H9 (cell line): ENCODE data around the gene COASY. TPM values are rescaled to one million over a fixed set of nuclear protein-coding genes. Genes with fewer than 3 reads are reported as not detected.

Experiments used
- DNase-seq: peaks from one replicate; pipeline ENCODE4 v3.0.0-alpha.2; 2017
- H2AFZ ChIP-seq: one replicate; pipeline ENCODE4 v1.6.1; 2013; ENCODE audit warnings: mild to moderate bottlenecking, low read length, control low read depth, moderate library complexity
- H2AK5ac ChIP-seq: 2 replicates; pipeline ENCODE4 v1.6.1; 2013; ENCODE audit warnings: low read length, control low read depth, mixed read lengths; ENCODE audit not compliant: insufficient read length
- H2BK120ac ChIP-seq: one replicate; pipeline ENCODE4 v1.6.1; 2013; ENCODE audit warnings: low read depth, mild to moderate bottlenecking, low read length, control low read depth, inconsistent platforms; ENCODE audit not compliant: poor library complexity, severe bottlenecking
- H2BK12ac ChIP-seq: 2 replicates; pipeline ENCODE4 v1.6.1; 2013; ENCODE audit warnings: low read length, control low read depth, mixed read lengths, low read depth; ENCODE audit not compliant: insufficient read length
- H2BK15ac ChIP-seq: 2 replicates; pipeline ENCODE4 v1.6.1; 2013; ENCODE audit warnings: low read depth, low read length, control low read depth
- H2BK20ac ChIP-seq: one replicate; pipeline ENCODE4 v1.6.1; 2013; ENCODE audit warnings: low read depth, mild to moderate bottlenecking, low read length, control low read depth, inconsistent platforms; ENCODE audit not compliant: poor library complexity, severe bottlenecking
- H2BK5ac ChIP-seq: 2 replicates; pipeline ENCODE4 v1.6.1; 2013; ENCODE audit warnings: low read length, control low read depth, mixed read lengths; ENCODE audit not compliant: insufficient read length
- H3K14ac ChIP-seq: 2 replicates; pipeline ENCODE4 v1.6.1; 2013; ENCODE audit warnings: low read length, control low read depth; ENCODE audit not compliant: insufficient read depth
- H3K18ac ChIP-seq: 2 replicates; pipeline ENCODE4 v1.6.1; 2013; ENCODE audit warnings: low read depth, mild to moderate bottlenecking, mixed read lengths, low read length, control low read depth; ENCODE audit not compliant: insufficient read length
- H3K23ac ChIP-seq: 2 replicates; pipeline ENCODE4 v1.6.1; 2013; ENCODE audit warnings: low read length, control low read depth, mixed read lengths, low read depth; ENCODE audit not compliant: insufficient read length
- H3K23me2 ChIP-seq: 2 replicates; pipeline ENCODE4 v1.6.1; 2013; ENCODE audit warnings: low read depth, mild to moderate bottlenecking, mixed read lengths, low read length, control low read depth; ENCODE audit not compliant: insufficient read length, poor library complexity, severe bottlenecking
- H3K27ac ChIP-seq: 2 replicates; pipeline ENCODE4 v1.5.1; 2013; ENCODE audit warnings: low read length, control low read depth, mixed read lengths, low read depth; ENCODE audit not compliant: insufficient read length
- H3K27me3 ChIP-seq: 2 replicates; pipeline ENCODE4 v1.6.1; 2013; ENCODE audit warnings: low read length, control low read depth, inconsistent platforms; ENCODE audit not compliant: insufficient read depth
- H3K4ac ChIP-seq: 2 replicates; pipeline ENCODE4 v1.6.1; 2013; ENCODE audit warnings: low read depth, mild to moderate bottlenecking, control low read depth, inconsistent platforms, low read length, moderate library complexity
- H3K4me1 ChIP-seq: 2 replicates; pipeline ENCODE4 v1.6.1; 2013; ENCODE audit warnings: low read length, control low read depth, inconsistent platforms; ENCODE audit not compliant: insufficient read depth
- H3K4me2 ChIP-seq: 2 replicates; pipeline ENCODE4 v1.6.1; 2013; ENCODE audit warnings: low read length, control low read depth, mixed read lengths; ENCODE audit not compliant: insufficient read length, insufficient read depth
- H3K56ac ChIP-seq: 2 replicates; pipeline ENCODE4 v1.6.1; 2013; ENCODE audit warnings: low read depth, mild to moderate bottlenecking, mixed read lengths, low read length, control low read depth; ENCODE audit not compliant: insufficient read length
- H3K79me1 ChIP-seq: 2 replicates; pipeline ENCODE4 v1.6.1; 2013; ENCODE audit warnings: low read depth, mild to moderate bottlenecking, moderate library complexity, low read length, control low read depth, inconsistent platforms; ENCODE audit not compliant: insufficient read depth, poor library complexity, severe bottlenecking
- H3K79me2 ChIP-seq: 2 replicates; pipeline ENCODE4 v1.6.1; 2013; ENCODE audit warnings: low read length, control low read depth, inconsistent platforms; ENCODE audit not compliant: insufficient read depth
- H3K9ac ChIP-seq: 2 replicates; pipeline ENCODE4 v1.6.1; 2013; ENCODE audit warnings: low read length, control low read depth, mixed read lengths; ENCODE audit not compliant: insufficient read length; ENCODE audit errors: extremely low read depth
- H3K9me3 ChIP-seq: one replicate; pipeline ENCODE4 v1.6.1; 2013; ENCODE audit warnings: low read depth, low read length, inconsistent platforms; ENCODE audit not compliant: control insufficient read depth
- H3T11ph ChIP-seq: one replicate; pipeline ENCODE4 v1.6.1; 2013; ENCODE audit warnings: mild to moderate bottlenecking, low read length, control low read depth, inconsistent platforms
- H4K20me1 ChIP-seq: one replicate; pipeline ENCODE4 v1.6.1; 2013; ENCODE audit not compliant: control insufficient read depth, insufficient read length, insufficient read depth
- H4K5ac ChIP-seq: 2 replicates; pipeline ENCODE4 v1.6.1; 2013; ENCODE audit warnings: low read depth, mild to moderate bottlenecking, mixed read lengths, low read length, control low read depth; ENCODE audit not compliant: insufficient read length
- H4K8ac ChIP-seq: replicated peaks from 2 replicates; pipeline ENCODE4 v1.6.1; 2013; ENCODE audit warnings: low read length, control low read depth, mixed read lengths, low read depth; ENCODE audit not compliant: insufficient read length
- H4K91ac ChIP-seq: 2 replicates; pipeline ENCODE4 v1.6.1; 2013; ENCODE audit warnings: low read depth, mild to moderate bottlenecking, moderate library complexity, mixed read lengths, low read length, control low read depth; ENCODE audit not compliant: insufficient read length
- H3K27ac Mint-ChIP-seq, 3 experiments: 2 replicates in 2 of 3; 3 replicates in 1 of 3; pipeline ENCODE4 v1.8.0; 2020 to 2021; ENCODE audit warnings: mixed read lengths in 3 of 3, mild to moderate bottlenecking in 1 of 3, moderate library complexity in 1 of 3
- H3K27me3 Mint-ChIP-seq: 2 replicates; pipeline ENCODE4 v1.8.0; 2021; ENCODE audit warnings: low read depth, mild to moderate bottlenecking, moderate library complexity, mixed read lengths
- H3K36me3 Mint-ChIP-seq, 3 experiments: 2 replicates in 2 of 3; 3 replicates in 1 of 3; pipeline ENCODE4 v1.8.0; 2020 to 2021; ENCODE audit warnings: low read depth in 3 of 3, mixed read lengths in 3 of 3; ENCODE audit not compliant: insufficient read depth in 1 of 3
- H3K4me1 Mint-ChIP-seq, 2 experiments: 2 replicates each; pipeline ENCODE4 v1.8.0; 2020; ENCODE audit warnings: mixed read lengths in 2 of 2
- H3K4me3 Mint-ChIP-seq, 2 experiments: 2 replicates in 1 of 2; 3 replicates in 1 of 2; pipeline ENCODE4 v1.8.0; 2020 to 2021; ENCODE audit warnings: mild to moderate bottlenecking in 2 of 2, mixed read lengths in 2 of 2, moderate library complexity in 1 of 2
- H3K9me3 Mint-ChIP-seq, 2 experiments: 2 replicates in 1 of 2; 3 replicates in 1 of 2; pipeline ENCODE4 v1.8.0; 2020; ENCODE audit warnings: mild to moderate bottlenecking in 2 of 2, mixed read lengths in 2 of 2, moderate library complexity in 1 of 2
- CTCF ChIP-seq: fragments of 200-600 bp; sonication (generic); conservative IDR thresholded peaks from 3 replicates; pipeline ENCODE4 v1.8.0; 2021; ENCODE audit warnings: antibody characterized with exemption, mild to moderate bottlenecking
- WGBS: extraction: QIAGEN DNeasy Blood & Tissue Kit; methylation state at CpG from one replicate; pipeline ENCODE4 v1.1.7; 2013; ENCODE audit warnings: missing lambda C conversion rate, low lambda C conversion rate, mixed read lengths; ENCODE audit not compliant: insufficient read length; ENCODE audit errors: extremely low coverage; 5-methylcytosine and 5-hydroxymethylcytosine counted together
- microRNA-seq: library from miRNA; unstranded; fragments of <30 nt; microRNA quantifications from one replicate; pipeline ENCODE4, GENCODE V29; 2020; ENCODE audit warnings: borderline microRNAs expressed
- total RNA-seq: library from RNA; stranded (reverse); gene quantifications from 2 replicates; pipeline ENCODE4 v1.2.1, GENCODE V29; 2021

COASY gene
- total RNA-seq, 1 experiment from 2014 or later: 84.1 TPM

- H3K79me1 ChIP-seq: peaks cover 1% of the 10 kb centered on the region
- H3K4me2 ChIP-seq: no peak overlapping the region
- no CpG with 5 or more reads among the region's 17 CpGs for WGBS
- H3K9me3 ChIP-seq: no peaks in the 10 kb centered on the region
- Mint-ChIP-seq H3K27me3 (peaks cover 2% of the 10 kb centered on the region; the same call in 1 of the 2 replicates), H3K9me3 (peaks cover 0 to under 1% of the 10 kb centered on the region in 2 experiments; a peak in 1 of 5 replicates), H3K27ac (no peak overlapping the region), H3K4me3 (peak overlapping the region in 1 of 2 experiments; percentile 38; a peak in 1 of 5 replicates), H3K4me1 (peaks cover 9 to 11% of the 10 kb centered on the region in 2 experiments), H3K36me3 (peaks cover 35 to 48% (median 48%) of the 10 kb centered on the region in 3 experiments)
- no peak overlapping the region for H2AFZ ChIP-seq
- H2BK20ac ChIP-seq: no peak overlapping the region
- no peak overlapping the region for H3K27ac ChIP-seq
- H3K56ac ChIP-seq: no peak overlapping the region
- H3K14ac ChIP-seq: no peak overlapping the region
- H3K4ac ChIP-seq: no peak overlapping the region
- no peak overlapping the region for H4K91ac ChIP-seq
- no peak overlapping the region for H3T11ph ChIP-seq
- no peak overlapping the region for H2BK120ac ChIP-seq
- H3K27me3 ChIP-seq: no peaks in the 10 kb centered on the region
- H3K23me2 ChIP-seq: peaks cover 3% of the 10 kb centered on the region
- H2AK5ac ChIP-seq: no peak overlapping the region
- H3K23ac ChIP-seq: no peak overlapping the region
- H4K8ac ChIP-seq: no peak overlapping the region
- H3K18ac ChIP-seq: no peak overlapping the region
- no peak overlapping the region for H2BK15ac ChIP-seq
- no peak overlapping the region for H4K5ac ChIP-seq
- no peak for DNase-seq
- no peak overlapping the region for H2BK12ac ChIP-seq
- H3K4me1 ChIP-seq: no peaks in the 10 kb centered on the region; the same call in 1 of the 2 replicates
- no peaks in the 10 kb centered on the region for H4K20me1 ChIP-seq
- TF ChIP-seq CTCF: no peak
- no peaks in the 10 kb centered on the region for H3K79me2 ChIP-seq
- H3K9ac ChIP-seq: no peak overlapping the region
- no peak overlapping the region for H2BK5ac ChIP-seq
Measured at GRCh38 chr17:42613699-42614295, 51.8 kb downstream of the COASY start.

Small RNA genes within 50 kb of the gene (microRNA-seq; reads per million reads assigned to microRNA genes)
- 0.81 reads per million for gene MIR5010

Other genes with a start within 250 kb of the COASY start
- gene STAT3, start 173.7 kb upstream of the COASY start, total RNA-seq: 82.1 and 83.2 TPM in 2 replicates
- gene CAVIN1, start 138.9 kb upstream of the COASY start, total RNA-seq: 65.2 and 70.0 TPM in 2 replicates
- 47.8 and 54.1 TPM in 2 replicates for gene ATP6V0A1, start 103.3 kb upstream of the COASY start, total RNA-seq
- 20.4 and 23.5 TPM in 2 replicates for gene NAGLU, start 25.9 kb upstream of the COASY start, total RNA-seq
- 1.3 and 1.5 TPM in 2 replicates for gene HSD17B1, start 9.2 kb upstream of the COASY start, total RNA-seq
- 42.1 and 45.3 TPM in 2 replicates for gene MLX, start 5.0 kb downstream of the COASY start, total RNA-seq
- gene PSMC3IP, start 15.6 kb downstream of the COASY start, total RNA-seq: 36.0 and 37.4 TPM in 2 replicates
- gene RETREG3, start 47.2 kb downstream of the COASY start, total RNA-seq: 47.3 and 51.1 TPM in 2 replicates
- gene TUBG1, start 47.5 kb downstream of the COASY start, total RNA-seq: 117 and 122 TPM in 2 replicates
- 20.4 and 22.0 TPM in 2 replicates for gene TUBG2, start 97.1 kb downstream of the COASY start, total RNA-seq
- 21.4 and 22.3 TPM in 2 replicates for gene PLEKHH3, start 114.8 kb downstream of the COASY start, total RNA-seq
- gene CCR10, start 119.7 kb downstream of the COASY start, total RNA-seq: 1.0 TPM in 2 replicates
- 7.5 and 7.7 TPM in 2 replicates for gene CNTNAP1, start 120.4 kb downstream of the COASY start, total RNA-seq
- gene EZH1, start 182.9 kb downstream of the COASY start, total RNA-seq: 17.9 and 18.6 TPM in 2 replicates
- gene RAMP2, start 199.1 kb downstream of the COASY start, total RNA-seq: 10.9 and 11.7 TPM in 2 replicates
- 111 and 113 TPM in 2 replicates for gene VPS25, start 211.3 kb downstream of the COASY start, total RNA-seq
- gene WNK4, start 218.5 kb downstream of the COASY start, total RNA-seq: 1.9 and 2.6 TPM in 2 replicates
- 74.2 and 76.9 TPM in 2 replicates for gene COA3, start 236.6 kb downstream of the COASY start, total RNA-seq
- not detected in 2 replicates for gene CNTD1, start 236.7 kb downstream of the COASY start, total RNA-seq